HG03066 (cell line): ENCODE results near the gene CRTC1.

Experiments
- ATAC-seq: cut with Tn5 transposase; IDR thresholded peaks from one replicate; pipeline ENCODE4 v1.9.1; 2021; ENCODE audit warnings: low read depth; ENCODE audit not compliant: unreplicated experiment

The CRTC1 gene, protein sequence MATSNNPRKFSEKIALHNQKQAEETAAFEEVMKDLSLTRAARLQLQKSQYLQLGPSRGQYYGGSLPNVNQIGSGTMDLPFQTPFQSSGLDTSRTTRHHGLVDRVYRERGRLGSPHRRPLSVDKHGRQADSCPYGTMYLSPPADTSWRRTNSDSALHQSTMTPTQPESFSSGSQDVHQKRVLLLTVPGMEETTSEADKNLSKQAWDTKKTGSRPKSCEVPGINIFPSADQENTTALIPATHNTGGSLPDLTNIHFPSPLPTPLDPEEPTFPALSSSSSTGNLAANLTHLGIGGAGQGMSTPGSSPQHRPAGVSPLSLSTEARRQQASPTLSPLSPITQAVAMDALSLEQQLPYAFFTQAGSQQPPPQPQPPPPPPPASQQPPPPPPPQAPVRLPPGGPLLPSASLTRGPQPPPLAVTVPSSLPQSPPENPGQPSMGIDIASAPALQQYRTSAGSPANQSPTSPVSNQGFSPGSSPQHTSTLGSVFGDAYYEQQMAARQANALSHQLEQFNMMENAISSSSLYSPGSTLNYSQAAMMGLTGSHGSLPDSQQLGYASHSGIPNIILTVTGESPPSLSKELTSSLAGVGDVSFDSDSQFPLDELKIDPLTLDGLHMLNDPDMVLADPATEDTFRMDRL

DNA sequence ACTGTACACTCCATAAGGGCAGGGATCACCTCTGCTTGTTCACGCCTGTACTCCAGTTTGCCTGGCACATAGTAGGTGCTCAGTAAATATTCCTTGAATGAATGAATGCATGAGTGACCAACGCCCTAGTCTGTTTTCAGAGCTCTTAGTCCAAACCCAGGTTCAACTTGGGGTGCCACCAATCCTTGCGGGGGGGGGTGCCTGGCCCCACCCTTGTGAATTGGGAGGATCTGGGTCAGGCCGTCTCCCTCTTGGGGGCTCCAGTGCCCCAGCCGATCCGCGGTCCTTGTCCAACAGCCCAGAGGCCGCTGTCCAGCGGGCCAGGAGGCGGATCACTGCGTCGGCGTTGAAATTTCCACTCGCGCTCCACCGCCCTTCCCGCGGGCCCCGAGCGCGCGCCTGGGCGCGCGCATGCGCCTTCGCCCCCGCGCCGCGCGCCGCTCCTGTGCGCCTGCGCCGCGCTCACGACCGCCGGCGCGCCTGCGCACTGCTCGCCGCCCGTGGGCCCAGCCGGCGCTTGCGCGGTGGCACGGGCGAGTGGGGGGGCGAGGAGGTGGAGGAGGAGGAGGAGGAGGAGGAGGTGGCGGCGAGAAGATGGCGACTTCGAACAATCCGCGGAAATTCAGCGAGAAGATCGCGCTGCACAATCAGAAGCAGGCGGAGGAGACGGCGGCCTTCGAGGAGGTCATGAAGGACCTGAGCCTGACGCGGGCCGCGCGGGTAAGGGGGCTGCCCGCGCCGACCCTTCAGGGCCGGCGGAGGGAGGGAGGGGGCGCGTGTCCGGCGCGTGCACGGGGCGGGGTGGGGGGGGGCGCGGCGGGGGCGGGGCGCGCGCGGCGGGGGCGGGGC is at the start of gene CRTC1:
CRTC1 (plus strand) TSS at position 572 of the 849 bp plus-strand sequence; CDS start at position 595, 23 bp downstream.
- ATAC-seq, result peak; percentile 60

DNA sequence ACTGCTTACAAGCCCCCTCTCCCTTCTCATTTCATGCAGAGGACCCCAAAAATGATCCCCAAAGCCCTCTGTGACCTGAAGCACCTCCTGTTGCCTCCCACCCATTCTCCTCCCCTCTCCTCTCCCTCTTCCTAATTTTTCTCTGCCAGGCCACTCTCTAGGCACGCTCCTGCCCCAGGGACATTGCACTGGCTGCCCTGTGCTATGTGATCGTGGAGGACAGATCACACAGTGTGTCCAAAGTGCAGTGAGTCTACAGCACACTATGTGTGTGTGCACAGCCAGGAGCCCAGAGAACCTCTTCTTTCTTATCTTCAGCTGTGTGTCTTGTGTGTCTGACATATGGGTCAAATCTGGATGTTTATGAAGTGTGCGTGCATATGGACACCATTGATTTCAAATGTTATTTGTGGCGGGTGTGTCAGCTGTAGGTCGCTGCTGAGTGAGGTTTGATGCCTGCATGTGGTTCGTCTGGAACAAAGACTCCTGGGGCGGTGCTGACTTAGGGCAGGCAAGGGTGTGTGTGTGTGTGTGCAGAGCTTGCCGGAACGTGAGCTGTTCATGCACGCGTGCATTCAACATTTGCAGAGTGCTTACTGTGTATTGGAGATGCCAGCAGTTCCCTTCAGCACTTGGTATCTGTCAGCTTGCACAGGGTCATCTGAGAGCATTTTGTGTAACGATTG is 48.7 kb upstream of the CRTC1 start:
- no peak for ATAC-seq

DNA sequence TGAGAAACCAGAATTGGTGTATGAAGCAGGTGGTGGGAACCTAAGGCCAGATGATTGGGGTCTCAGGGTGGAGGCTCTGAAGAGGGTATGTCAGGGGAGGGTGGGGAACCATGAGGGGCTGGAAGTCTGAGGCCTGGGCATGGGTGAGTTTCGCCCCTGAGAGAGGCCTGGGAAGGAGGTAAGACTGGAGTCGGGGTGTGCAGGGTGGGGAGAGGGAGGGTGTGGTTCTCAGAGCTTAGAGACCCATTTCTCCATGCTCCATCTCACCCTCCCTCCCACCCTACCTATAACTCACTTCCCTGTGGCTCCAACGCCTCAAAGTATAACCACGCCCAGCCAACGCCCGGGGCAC is 47.7 kb upstream of the CRTC1 start:
- no peak for ATAC-seq

DNA sequence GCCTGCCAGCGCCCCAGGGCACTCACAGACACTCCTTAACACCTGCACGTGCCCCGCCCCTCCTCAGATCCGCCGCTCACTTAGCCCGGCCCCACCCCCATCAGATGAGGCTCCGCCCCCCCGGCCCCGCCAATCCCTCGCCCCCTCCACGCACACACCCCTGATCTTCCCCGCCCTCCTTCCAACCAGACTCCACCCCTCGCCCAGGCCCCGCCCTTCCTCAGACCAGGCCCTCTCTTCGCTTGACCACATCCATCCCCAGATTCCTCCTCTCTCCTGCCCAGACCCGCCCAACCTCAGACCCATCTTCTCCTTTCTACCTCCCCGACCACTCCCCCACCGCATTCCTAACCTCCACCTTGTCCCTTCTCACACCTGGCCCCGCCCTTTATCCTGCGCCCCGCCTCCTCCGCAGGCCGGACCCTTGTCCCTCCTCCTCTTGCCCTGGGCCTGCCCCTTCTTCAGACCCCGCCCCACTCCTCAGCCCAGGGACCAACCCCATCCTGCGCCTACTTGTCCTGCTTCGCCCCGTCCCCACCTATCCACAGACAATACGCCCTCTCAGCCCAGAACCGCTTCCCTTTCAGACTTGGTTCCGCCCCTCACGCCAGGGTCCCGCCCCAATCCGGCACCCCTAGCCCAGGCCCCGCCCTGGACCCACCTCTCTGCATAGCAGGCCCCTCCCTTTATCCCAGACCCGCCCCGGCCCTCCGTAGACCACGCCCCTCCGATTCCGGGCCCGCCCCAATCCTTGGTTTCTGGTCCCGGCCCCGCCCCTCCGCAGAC is 47.1 kb upstream of the CRTC1 start:
- ATAC-seq, result peak; percentile 90

DNA sequence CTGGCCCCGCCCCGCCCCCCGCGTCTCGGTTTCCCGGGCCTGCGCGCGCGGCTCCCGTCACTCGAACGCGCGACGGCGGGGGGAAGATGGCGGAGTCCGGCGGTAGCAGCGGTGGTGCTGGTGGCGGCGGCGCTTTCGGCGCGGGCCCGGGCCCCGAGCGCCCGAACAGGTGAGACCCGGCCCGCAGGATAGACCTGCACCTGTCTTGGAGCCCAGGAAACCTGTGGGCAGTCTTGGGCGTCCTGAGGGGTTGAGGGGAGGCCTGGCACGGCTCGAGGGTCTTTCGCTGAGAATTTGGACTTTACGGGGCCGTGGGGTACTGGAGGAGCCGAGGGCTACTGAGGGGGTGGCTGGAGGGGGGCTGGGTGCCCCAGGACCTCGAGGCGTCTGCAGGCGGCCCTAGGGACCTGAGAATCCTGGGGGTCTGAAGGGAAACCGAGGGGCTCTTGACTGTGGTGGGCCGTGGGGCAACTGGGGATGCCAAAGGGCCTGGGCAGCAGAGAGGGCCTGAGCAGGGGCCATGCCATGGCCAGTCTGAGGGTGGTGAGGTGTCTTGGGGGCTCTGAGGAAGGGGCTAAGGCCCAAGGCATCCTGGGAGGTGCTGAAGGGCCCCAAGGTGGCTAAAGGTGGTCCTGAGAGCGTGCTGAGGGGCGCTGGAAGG is 46.4 kb upstream of the CRTC1 start, which contains the start of gene KLHL26:
KLHL26 (plus strand) TSS at position 60 of the 661 bp plus-strand sequence; CDS start at position 87, 27 bp downstream.
- ATAC-seq, result no peak

GRCh38 chr19:18637673-18638630 is 45.5 kb upstream of the CRTC1 start:
- no peak for ATAC-seq

DNA sequence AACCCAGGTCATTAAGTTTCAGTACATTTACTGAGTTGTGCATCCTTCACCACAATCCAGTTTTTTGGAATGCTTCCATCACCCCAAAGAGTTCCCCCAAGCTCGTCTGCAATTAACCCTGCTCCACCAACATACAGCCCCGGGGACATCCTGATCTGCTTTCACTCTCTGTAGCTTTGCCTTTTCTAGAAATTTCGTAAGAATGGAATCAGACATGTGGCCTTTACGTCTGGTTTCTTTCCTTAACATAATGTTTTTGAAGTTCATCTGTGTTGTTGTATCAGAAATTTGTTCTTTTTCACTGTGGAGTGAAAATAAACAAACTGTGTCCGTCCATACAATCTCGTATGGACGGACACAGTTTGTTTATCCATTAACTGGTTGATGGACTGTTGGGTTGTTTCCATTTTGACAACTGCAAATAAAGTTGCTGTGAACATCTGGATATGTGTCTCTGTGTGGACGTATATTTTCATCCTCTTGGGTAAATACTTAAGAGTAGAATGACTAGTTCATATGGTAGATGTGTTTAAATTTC is 43.7 kb upstream of the CRTC1 start:
- ATAC-seq, result no peak

DNA sequence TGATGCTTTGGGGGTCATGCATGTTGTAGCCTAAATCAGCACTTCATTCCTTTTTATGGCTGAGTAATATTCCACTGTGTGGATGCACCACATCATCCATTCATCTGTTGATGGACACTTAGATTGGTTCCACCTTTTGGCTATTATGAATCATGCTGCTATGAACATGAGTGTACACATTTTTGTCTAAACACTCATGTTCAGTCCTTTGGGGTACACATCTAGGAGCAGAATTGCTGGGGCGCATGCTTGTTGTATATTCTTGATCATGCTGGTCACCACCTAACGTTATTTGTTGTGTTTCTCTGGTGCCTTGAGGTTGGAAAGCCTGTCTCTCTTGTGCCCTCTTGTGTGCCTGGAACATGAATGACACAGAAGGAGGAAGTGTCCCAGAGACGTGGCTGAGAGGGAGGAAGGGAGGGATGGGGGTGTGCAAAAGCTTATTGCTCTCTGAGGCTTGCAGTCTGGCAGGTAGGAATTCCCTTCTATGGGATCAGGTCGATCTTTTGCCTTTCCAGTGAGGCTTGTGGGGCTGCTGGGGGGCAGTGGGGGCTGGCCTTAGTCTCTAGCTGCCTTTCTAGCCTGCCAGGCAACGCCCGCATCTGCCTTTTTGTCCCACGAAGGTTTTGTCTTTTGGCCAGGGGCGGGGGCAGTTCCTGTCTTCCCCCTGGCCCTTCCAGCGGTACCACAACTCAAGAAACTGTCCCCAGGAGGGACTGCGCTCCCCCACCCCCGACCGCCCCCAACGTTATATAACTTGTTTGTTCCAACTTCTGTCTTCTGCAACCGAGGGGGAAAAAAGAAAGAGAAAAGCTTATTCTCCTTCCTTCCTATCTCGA is 39.1 kb upstream of the CRTC1 start:
- ATAC-seq, result no peak

DNA sequence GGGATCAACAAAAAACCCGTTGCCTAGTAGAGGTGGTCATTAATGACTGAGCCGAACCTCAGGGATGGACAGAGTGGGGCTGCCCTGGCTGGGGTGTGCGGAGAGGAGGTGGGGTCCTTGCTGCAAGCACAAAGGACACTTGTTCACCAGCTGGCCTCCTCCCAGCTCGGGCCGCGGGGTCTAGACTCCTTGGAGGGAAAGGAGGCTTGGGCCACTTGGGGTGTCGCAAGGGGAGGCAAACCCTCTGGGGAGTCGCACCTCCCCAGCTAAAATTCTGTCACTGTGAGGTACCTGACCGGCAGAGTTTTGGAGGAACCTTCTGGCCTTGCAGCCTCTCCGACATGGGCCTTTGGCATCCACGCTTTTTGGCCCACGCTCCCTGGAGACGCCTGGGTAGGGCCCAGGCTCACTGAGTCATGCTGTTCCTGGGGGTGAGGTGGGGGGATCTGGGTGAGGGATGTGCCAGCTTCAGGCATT is 38.4 kb upstream of the CRTC1 start:
- no peak for ATAC-seq

DNA sequence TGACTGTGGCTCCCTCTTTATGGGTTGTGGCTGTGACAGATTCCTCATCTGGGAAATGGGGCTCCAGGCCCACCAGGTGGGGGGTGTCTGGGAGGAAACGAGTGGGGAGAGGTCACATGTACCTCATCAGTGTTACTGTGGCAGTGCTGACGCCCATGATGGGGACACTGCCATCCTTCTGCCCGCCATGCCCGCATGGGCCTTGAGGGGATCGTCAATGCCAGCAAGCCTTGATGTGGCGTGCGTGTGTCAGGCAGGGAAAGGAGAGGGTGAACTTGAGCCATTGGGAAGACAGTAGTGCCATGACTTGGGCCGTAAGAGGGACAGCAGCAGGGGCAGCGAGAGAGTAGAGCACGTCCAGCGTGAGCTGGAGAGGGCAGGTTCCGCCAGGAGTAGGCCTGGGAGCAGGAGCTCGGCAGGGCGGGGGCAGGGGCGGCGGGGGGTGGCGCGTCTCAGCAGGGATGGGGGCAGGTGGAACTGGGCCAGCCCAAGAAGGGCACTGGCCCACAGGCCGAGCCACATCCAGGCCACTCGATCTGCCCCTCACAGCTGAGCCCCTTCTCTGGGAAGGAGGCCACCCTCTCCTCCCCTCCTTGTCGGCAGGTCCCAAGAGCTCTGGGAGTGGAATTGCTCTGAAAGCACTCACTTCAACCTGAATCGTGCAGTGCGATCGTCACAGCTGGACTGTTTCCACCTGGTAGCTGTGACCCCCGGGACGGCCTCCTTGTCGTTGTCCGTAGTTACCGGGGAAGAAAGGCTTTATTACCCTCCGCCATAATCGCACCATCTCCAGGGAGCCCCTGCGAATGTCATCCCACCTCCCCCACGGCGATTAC is 36.7 kb upstream of the CRTC1 start:
- no peak for ATAC-seq

- ATAC-seq, result no peak
These were observed 36.1 kb upstream of the CRTC1 start for GRCh38 chr19:18647371-18647767.

- no peak for ATAC-seq
These were observed 35.7 kb upstream of the CRTC1 start for GRCh38 chr19:18647807-18648206.

DNA sequence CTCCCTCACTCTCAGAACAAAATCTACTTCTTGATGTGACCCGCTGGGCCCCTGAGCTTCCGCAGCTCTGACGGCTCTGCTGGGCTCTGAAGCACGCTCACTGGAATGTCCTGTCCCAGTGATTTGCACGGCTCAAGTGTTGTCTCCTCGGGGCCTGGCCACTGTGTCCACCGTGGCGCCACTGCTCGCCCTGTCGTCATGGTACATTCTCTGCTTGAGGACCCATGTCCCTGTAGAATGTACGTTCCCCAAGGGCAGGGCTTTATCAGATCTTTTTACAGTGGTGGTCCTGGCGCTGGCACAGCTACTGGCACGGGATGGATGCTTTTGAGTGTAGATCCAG is 34.5 kb upstream of the CRTC1 start:
- ATAC-seq, result no peak

DNA sequence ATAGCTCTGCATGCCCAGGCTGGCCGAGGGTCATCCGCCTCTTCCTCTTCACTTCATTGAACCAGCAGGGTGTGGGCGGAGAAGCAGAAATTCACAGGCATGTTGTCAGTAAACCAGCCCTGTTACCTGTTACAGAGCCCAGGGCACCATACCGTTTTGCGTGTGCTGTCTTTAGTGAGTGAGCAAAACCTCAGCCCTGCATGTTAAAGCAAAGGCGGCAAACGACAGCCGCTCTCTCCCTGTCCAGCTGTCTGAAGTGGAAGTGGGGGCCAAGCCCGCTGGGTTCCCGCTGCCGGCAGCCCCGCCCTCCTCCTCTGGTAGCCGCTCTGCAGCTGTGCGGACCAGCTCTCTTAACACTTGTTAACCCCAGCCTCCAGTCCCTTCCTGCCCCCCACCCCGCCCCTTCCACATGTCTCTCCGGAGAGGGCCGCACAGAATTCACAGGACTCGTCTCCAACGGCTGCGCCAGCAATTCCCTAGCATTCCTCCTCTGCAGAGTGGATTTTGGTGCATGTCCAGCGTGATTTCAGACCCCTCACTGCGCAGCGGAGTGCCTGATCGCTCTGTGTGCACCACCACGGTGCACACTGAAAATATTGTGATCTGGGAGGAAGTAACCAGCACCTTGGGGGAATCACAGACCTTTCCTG is 34.0 kb upstream of the CRTC1 start:
- ATAC-seq, result no peak

DNA sequence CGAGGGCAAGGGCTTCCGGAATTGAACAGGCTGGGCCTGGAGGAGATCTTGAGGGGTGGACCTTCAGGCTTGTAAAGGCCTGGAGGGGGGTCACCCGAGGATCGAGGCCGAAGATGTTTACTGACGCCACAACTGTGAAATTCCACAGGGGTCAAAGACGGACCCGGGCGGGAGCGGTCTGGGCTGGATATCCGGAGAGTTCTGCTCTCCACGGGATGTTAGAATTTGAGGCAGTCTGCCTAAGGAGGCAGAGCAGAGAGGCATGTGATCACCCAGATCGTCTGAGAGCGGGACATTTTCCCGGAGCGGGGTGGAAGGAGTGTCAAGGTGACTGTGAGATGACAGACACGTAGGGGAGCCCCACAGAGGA is 33.5 kb upstream of the CRTC1 start:
- no peak for ATAC-seq
